GM18505 (cell line): ENCODE data around the gene CACNA1C.

Experiments used
- ATAC-seq: cut with Tn5 transposase; IDR thresholded peaks from one replicate; pipeline ENCODE4 v1.9.1; 2021; ENCODE audit not compliant: unreplicated experiment
- POLR2A ChIP-seq: IDR thresholded peaks from 4 replicates; pipeline ENCODE4 v1.6.1; 2011; ENCODE audit warnings: borderline replicate concordance; ENCODE audit not compliant: insufficient read depth, insufficient read length; ENCODE audit errors: extremely low read depth

CACNA1C gene

GRCh38 chr12:2608608-2608945 lies 555.8 kb downstream of the CACNA1C start:
- no peak for TF ChIP-seq POLR2A
- no peak for ATAC-seq

DNA sequence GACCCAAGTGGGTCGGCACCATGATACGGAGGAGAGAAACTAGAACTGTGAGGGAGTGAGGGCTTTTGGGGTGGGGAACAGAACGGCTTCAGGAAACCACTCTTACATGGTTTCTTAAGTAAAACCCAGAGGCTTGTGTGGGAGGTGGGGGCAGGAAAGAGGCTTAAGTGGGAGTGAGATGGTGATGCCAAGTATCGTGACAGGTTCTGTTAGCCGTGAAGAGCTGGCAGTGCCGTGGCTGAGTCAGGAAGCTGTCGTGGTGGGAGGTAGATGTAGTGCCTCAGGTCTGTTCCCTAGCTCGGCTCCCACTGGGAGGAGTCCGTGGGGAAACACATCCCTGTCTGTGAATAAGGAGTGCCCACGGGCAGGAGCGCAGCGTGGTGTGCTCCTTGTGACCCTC lies 556.2 kb downstream of the CACNA1C start:
- ATAC-seq, result no peak
- TF ChIP-seq POLR2A, result no peak

DNA sequence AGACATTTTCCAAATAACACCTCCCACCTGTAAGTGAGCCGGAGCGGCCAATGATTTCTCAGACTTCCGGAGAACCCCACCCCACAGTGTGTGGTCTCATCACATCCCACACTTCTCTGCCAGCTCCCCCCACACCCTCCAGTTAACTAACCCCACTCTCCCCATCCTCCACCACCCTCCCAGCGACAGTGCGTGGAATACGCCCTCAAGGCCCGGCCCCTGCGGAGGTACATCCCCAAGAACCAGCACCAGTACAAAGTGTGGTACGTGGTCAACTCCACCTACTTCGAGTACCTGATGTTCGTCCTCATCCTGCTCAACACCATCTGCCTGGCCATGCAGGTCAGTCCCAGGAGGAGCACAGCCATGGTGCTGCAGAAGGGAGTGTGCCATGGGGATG lies 557.6 kb downstream of the CACNA1C start:
- no peak for ATAC-seq
- TF ChIP-seq POLR2A, result no peak

DNA sequence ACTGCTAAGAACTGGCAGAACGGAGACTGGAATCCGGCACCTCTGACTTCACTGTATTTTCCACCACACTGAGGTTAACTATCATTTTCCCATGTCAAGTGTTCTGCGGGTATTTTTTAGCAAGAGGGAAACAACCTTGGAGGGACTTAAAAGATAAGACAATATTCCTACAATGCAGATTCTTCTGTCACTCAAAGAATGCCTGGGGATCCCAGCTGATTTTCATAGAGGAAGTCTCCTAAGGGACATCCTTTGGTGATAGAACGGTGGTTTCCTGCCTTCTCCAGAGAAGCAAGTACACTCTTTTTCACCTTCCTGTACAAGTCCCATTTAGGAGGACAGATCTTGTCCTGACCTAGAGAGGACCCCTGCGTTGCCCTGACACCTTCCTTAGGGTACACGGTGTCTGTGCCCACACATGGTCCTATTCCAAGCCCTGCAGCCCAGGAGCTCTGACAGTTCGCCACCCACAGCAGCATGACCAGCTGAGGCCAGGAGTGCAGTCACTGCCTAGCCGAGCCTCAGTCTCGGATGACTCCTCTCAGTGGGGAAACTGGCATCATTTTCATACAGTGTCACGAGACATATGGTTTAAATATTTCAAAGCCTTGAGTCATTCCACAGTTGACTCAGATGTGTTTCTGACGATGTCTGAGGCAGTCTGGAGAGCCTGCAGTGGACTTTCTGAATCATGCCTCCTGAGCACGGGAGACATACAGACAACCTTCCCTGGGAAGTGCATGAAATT lies 560.7 kb downstream of the CACNA1C start:
- no peak for TF ChIP-seq POLR2A
- ATAC-seq, result no peak

GRCh38 chr12:2614341-2614740 lies 561.6 kb downstream of the CACNA1C start:
- no peak for ATAC-seq
- no peak for TF ChIP-seq POLR2A

- no peak for TF ChIP-seq POLR2A
- ATAC-seq, result no peak
Observed at GRCh38 chr12:2615665-2616402, 563.0 kb downstream of the CACNA1C start.

DNA sequence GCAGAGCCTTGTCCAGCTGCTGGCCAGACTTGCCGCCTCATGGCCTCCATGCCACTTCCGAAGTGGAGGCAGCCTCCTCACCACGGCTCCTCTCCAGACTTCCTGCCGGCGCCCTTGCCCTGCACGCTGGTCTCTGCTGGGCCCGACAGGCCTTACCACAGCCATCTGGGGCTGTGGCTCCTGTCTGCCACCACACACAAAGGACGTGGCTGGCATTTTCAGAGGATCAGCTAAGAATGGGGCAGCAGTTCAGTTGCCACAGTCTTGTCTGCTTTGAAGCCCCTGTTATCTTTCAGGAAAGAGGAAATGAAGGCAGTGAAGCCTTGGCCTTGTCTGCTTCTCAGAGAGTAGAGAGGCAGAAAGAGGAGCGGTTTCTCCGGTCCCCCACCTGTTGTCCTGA lies 564.0 kb downstream of the CACNA1C start:
- ATAC-seq, result no peak
- no peak for TF ChIP-seq POLR2A

- no peak for TF ChIP-seq POLR2A
- no peak for ATAC-seq
Observed at GRCh38 chr12:2617365-2617764, 564.6 kb downstream of the CACNA1C start.

GRCh38 chr12:2618291-2618995 lies 565.7 kb downstream of the CACNA1C start:
- TF ChIP-seq POLR2A, result no peak
- ATAC-seq, result no peak

GRCh38 chr12:2619136-2619535 lies 566.3 kb downstream of the CACNA1C start:
- TF ChIP-seq POLR2A, result no peak
- ATAC-seq, result no peak

- no peak for TF ChIP-seq POLR2A
- ATAC-seq, result no peak
Observed at GRCh38 chr12:2622460-2622859, 569.7 kb downstream of the CACNA1C start.

DNA sequence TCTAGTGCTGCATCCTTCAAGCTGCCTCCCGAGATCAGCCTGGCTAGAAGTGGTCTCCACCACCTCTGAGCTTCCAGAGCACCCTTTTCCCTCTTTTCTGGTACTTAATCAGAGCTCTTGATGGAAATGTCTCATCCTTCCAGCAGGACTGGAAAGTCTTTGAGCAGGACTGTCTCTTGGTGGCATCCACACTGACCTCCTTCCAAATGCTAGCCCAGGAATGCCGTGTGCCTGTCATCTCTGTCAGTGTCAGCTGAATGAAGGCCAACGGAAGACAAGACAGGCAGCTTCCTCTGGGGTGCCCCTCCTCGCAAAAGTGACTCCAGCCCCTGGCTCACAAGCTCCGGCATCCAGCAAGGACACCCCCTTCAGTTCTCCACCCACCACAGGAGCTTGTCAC lies 570.7 kb downstream of the CACNA1C start:
- no peak for TF ChIP-seq POLR2A
- ATAC-seq, result no peak

GRCh38 chr12:2624543-2625288 lies 571.9 kb downstream of the CACNA1C start:
- no peak for ATAC-seq
- TF ChIP-seq POLR2A, result no peak
